ENCODE measurements around the gene CFAP43.

The CFAP43 gene

DNA sequence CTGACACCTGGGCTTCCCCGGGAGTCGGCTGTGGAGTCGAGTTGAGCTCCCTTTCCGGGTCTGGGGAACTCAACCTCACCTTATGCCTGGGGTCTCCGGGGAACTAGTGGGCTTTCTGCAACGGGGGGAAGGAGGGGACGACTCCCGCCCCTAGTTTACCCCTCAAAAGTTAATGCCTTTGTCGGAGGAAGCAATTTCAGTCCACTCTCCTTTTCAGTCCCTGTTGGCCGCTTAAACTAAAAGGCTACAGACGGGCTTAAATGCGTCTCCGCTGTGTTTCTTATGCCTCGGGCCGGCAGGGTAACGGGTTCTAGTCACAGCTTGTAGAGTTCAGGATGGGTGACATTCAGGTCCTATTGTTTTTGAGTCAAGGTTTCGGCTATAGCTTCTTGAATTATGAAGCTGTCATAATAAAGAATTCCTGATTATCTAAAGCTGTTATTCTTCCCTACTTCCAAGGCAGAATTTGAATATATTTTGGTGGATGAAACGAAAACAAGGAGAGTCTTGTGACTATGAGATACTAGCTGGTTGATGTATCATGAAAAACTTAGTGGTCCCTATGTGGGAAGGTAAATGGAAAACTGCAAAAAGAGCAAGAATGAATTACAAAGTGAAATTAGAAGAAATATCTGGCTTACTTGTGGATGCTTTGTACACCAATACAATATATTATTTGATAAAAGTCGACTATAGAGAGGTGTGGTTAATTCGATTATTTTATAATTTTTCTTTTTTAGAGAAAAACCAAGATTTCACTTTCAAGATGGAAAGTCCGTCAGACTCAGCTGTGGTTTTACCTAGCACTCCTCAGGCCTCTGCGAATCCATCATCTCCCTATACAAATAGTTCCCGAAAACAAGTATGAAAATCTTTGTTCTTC is 109.7 kb downstream of the CFAP43 start:
- H3K23ac ChIP-seq (ENCODE audit: low read length): no peak overlapping the region
- WGBS (ENCODE audit: extremely low coverage, insufficient coverage, insufficient read length): no CpG with 5 or more reads among the region's 23 CpGs
- peak in 1 of 2 donors; percentile 16 for DNase-seq
- peaks cover 3% of the 10 kb centered on the region for H3K79me2 ChIP-seq (ENCODE audit: control insufficient read depth, insufficient read depth, low read length, poor library complexity)
- no peak overlapping the region for H4K12ac ChIP-seq (ENCODE audit: low read depth, low read length)
- peak overlapping the region; percentile 57 for H3K14ac ChIP-seq (ENCODE audit: low read length)
- peak overlapping the region; percentile 83 for H4K91ac ChIP-seq (ENCODE audit: low read depth, low read length)
- peak overlapping the region; percentile 28 for H2AFZ ChIP-seq (ENCODE audit: insufficient read depth, low read length, poor library complexity)
- H3K4ac ChIP-seq (ENCODE audit: low read depth, low read length): no peak overlapping the region
- peaks cover 0 to 2% of the 10 kb centered on the region in 2 experiments for H3K4me1 ChIP-seq (ENCODE audit: control insufficient read depth in 1 of 2, insufficient read depth in 2 of 2, low read length in 2 of 2)
- no peak overlapping the region for H2AK5ac ChIP-seq (ENCODE audit: low read length)
- H3K79me1 ChIP-seq (ENCODE audit: low read length): peaks cover 11% of the 10 kb centered on the region
- no peaks in the 10 kb centered on the region for H3K27me3 ChIP-seq (ENCODE audit: insufficient read depth, low read length)
- peak overlapping the region; percentile 57 for H3K18ac ChIP-seq (ENCODE audit: low read length)
- peak overlapping the region; percentile 71 for H4K8ac ChIP-seq (ENCODE audit: low read depth, low read length)
- H2BK12ac ChIP-seq (ENCODE audit: low read length): no peak overlapping the region
- H3K36me3 ChIP-seq (ENCODE audit: control insufficient read depth in 1 of 2, insufficient read depth in 2 of 2, low read length in 2 of 2): no peaks in the 10 kb centered on the region
- H3K9ac ChIP-seq (ENCODE audit: low read length): peak overlapping the region; percentile 94
- H2BK120ac ChIP-seq (ENCODE audit: insufficient read depth, low read length, poor library complexity): no peak overlapping the region
- peak overlapping the region; percentile 97 for H3K4me2 ChIP-seq (ENCODE audit: low read length)
- H3K4me3 ChIP-seq (ENCODE audit: low read depth, low read length): peak overlapping the region; percentile 92
- no peak overlapping the region for H2BK5ac ChIP-seq (ENCODE audit: low read depth, low read length, poor library complexity)
- no peaks in the 10 kb centered on the region for H3K9me3 ChIP-seq (ENCODE audit: insufficient read depth, low read depth, low read length)
- H3K27ac ChIP-seq (ENCODE audit: low read depth, low read length): no peak overlapping the region

DNA sequence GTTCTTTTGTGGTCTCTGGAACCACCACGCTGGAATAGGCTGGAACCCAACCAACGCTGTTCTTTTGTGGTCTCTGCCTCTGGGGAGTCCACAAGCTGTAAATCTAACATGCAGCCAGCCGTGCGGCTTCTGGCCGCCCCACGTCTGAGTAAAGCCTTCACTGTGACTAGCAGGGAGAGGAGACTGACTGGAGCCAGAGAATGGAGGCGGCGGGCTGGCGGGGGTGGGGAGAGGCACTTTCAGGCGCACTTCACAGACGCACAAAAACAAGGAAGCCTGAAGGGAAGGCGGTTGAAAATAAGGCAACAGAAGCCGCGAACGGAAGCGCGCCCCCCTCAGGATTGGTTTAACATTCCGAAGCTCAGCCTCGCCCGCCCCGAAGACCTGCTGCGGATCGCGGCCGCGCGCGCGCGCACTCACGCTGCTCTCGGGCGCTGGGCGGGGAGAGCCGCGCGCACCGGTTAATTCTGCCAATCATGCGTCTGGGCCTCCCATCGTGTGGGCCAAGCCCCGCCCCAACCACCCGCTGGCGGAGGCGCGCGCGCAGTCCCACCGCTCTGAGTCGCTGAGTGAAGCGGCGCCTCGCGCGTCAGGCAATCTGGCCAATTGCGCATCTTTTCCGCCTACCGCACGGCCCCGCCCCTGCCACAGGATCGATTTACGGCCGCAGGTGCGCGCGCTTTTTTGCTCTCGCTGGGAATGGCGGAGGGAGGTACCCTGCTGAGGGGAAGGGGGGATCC is 110.5 kb downstream of the CFAP43 start, which contains the start of gene SFR1:
Gene SFR1, plus strand, starts transcription at position 687 of the 740 bp plus-strand sequence. Its CDS starts 13 bp downstream, at position 700.
- Histone ChIP-seq H3K18ac (ENCODE audit: low read length) (peak within 1 kb of the TSS; percentile 95), H4K12ac (ENCODE audit: low read depth, low read length) (peak within 1 kb of the TSS; percentile 94), H4K91ac (ENCODE audit: low read depth, low read length) (peak within 1 kb of the TSS; percentile 98), H3K14ac (ENCODE audit: low read length) (peak within 1 kb of the TSS; percentile 92), H3K4me3 (ENCODE audit: low read depth, low read length) (peak within 1 kb of the TSS; percentile 92), H3K4me2 (ENCODE audit: low read length) (peak within 1 kb of the TSS; percentile 97), H3K27ac (ENCODE audit: low read depth, low read length) (peak within 1 kb of the TSS; percentile 99), H3K79me2 (ENCODE audit: control insufficient read depth, insufficient read depth, low read length, poor library complexity) (peaks cover 3% of the 10 kb centered on the region), H3K27me3 (ENCODE audit: insufficient read depth, low read length) (no peaks in the 10 kb centered on the region), H3K4me1 (ENCODE audit: control insufficient read depth in 1 of 2, insufficient read depth in 2 of 2, low read length in 2 of 2) (peaks cover 0 to 2% of the 10 kb centered on the region in 2 experiments), H2BK12ac (ENCODE audit: low read length) (no peak within 1 kb of the TSS), H2BK120ac (ENCODE audit: insufficient read depth, low read length, poor library complexity) (peak within 1 kb of the TSS; percentile 94), H3K79me1 (ENCODE audit: low read length) (peaks cover 11% of the 10 kb centered on the region), H3K23ac (ENCODE audit: low read length) (no peak within 1 kb of the TSS), H3K9ac (ENCODE audit: low read length) (peak within 1 kb of the TSS; percentile 94), H3K9me3 (ENCODE audit: insufficient read depth, low read depth, low read length) (no peaks in the 10 kb centered on the region), H4K8ac (ENCODE audit: low read depth, low read length) (peak within 1 kb of the TSS; percentile 91), H2BK5ac (ENCODE audit: low read depth, low read length, poor library complexity) (peak within 1 kb of the TSS; percentile 95), H3K36me3 (ENCODE audit: control insufficient read depth in 1 of 2, insufficient read depth in 2 of 2, low read length in 2 of 2) (no peaks in the 10 kb centered on the region), H3K4ac (ENCODE audit: low read depth, low read length) (peak within 1 kb of the TSS; percentile 70), H2AFZ (ENCODE audit: insufficient read depth, low read length, poor library complexity) (peak within 1 kb of the TSS; percentile 84), H2AK5ac (ENCODE audit: low read length) (no peak within 1 kb of the TSS)
- no CpG with 5 or more reads among the region's 67 CpGs for WGBS (ENCODE audit: extremely low coverage, insufficient coverage, insufficient read length)
- peak; percentile 99 for DNase-seq

- Histone ChIP-seq H3K14ac (ENCODE audit: low read length) (peak overlapping the region; percentile 92), H3K27ac (ENCODE audit: low read depth, low read length) (peak overlapping the region; percentile 99), H2AFZ (ENCODE audit: insufficient read depth, low read length, poor library complexity) (peak overlapping the region; percentile 84), H3K9me3 (ENCODE audit: insufficient read depth, low read depth, low read length) (no peaks in the 10 kb centered on the region), H3K9ac (ENCODE audit: low read length) (peak overlapping the region; percentile 87), H3K79me1 (ENCODE audit: low read length) (peaks cover 11% of the 10 kb centered on the region), H2AK5ac (ENCODE audit: low read length) (no peak overlapping the region), H3K27me3 (ENCODE audit: insufficient read depth, low read length) (no peaks in the 10 kb centered on the region), H3K4me1 (ENCODE audit: control insufficient read depth in 1 of 2, insufficient read depth in 2 of 2, low read length in 2 of 2) (peaks cover 0 to 2% of the 10 kb centered on the region in 2 experiments), H3K4me2 (ENCODE audit: low read length) (peak overlapping the region; percentile 91), H3K79me2 (ENCODE audit: control insufficient read depth, insufficient read depth, low read length, poor library complexity) (peaks cover 3% of the 10 kb centered on the region), H4K12ac (ENCODE audit: low read depth, low read length) (peak overlapping the region; percentile 94), H3K4ac (ENCODE audit: low read depth, low read length) (peak overlapping the region; percentile 70), H2BK120ac (ENCODE audit: insufficient read depth, low read length, poor library complexity) (peak overlapping the region; percentile 94), H3K36me3 (ENCODE audit: control insufficient read depth in 1 of 2, insufficient read depth in 2 of 2, low read length in 2 of 2) (no peaks in the 10 kb centered on the region), H2BK12ac (ENCODE audit: low read length) (no peak overlapping the region), H2BK5ac (ENCODE audit: low read depth, low read length, poor library complexity) (peak overlapping the region; percentile 95), H4K91ac (ENCODE audit: low read depth, low read length) (peak overlapping the region; percentile 98), H3K4me3 (ENCODE audit: low read depth, low read length) (peak overlapping the region; percentile 51), H3K18ac (ENCODE audit: low read length) (peak overlapping the region; percentile 95), H3K23ac (ENCODE audit: low read length) (no peak overlapping the region), H4K8ac (ENCODE audit: low read depth, low read length) (peak overlapping the region; percentile 91)
- DNase-seq: peak; percentile 94 to 99
- WGBS (ENCODE audit: extremely low coverage, insufficient coverage, insufficient read length): no CpG with 5 or more reads among the region's 28 CpGs
Observed at GRCh38 chr10:104120903-104121484, 111.2 kb downstream of the CFAP43 start.

DNA sequence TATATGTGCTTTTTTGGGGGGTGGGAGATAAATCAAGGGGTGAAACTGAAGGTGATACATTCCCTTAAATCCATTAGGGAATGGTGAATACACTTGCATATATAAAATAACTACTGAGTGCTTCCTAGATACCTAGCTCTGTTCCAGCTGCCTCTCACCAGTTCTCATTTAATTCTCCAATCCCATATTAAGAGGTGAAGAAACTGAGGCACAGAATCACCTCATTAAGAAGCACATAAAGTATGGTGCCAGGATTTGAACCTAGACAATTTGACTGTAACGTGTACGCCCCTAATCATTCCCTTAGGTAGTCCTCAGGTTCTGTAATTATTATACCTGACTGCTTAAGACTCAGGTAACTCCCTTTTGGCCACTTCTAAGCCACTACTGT is 111.7 kb downstream of the CFAP43 start:
- Histone ChIP-seq H2AK5ac (ENCODE audit: low read length) (no peak overlapping the region), H2AFZ (ENCODE audit: insufficient read depth, low read length, poor library complexity) (no peak overlapping the region), H3K9ac (ENCODE audit: low read length) (no peak overlapping the region), H3K14ac (ENCODE audit: low read length) (no peak overlapping the region), H3K27ac (ENCODE audit: low read depth, low read length) (peak overlapping the region; percentile 99), H4K8ac (ENCODE audit: low read depth, low read length) (peak overlapping the region; percentile 35), H3K36me3 (ENCODE audit: control insufficient read depth in 1 of 2, insufficient read depth in 2 of 2, low read length in 2 of 2) (no peaks in the 10 kb centered on the region), H4K12ac (ENCODE audit: low read depth, low read length) (no peak overlapping the region), H3K23ac (ENCODE audit: low read length) (no peak overlapping the region), H3K27me3 (ENCODE audit: insufficient read depth, low read length) (no peaks in the 10 kb centered on the region), H2BK12ac (ENCODE audit: low read length) (no peak overlapping the region), H4K91ac (ENCODE audit: low read depth, low read length) (no peak overlapping the region), H3K9me3 (ENCODE audit: insufficient read depth, low read depth, low read length) (no peaks in the 10 kb centered on the region), H3K4ac (ENCODE audit: low read depth, low read length) (no peak overlapping the region), H2BK120ac (ENCODE audit: insufficient read depth, low read length, poor library complexity) (no peak overlapping the region), H3K4me1 (ENCODE audit: control insufficient read depth in 1 of 2, insufficient read depth in 2 of 2, low read length in 2 of 2) (peaks cover 0 to 2% of the 10 kb centered on the region in 2 experiments), H2BK5ac (ENCODE audit: low read depth, low read length, poor library complexity) (no peak overlapping the region), H3K4me2 (ENCODE audit: low read length) (peak overlapping the region; percentile 91), H3K79me1 (ENCODE audit: low read length) (peaks cover 11% of the 10 kb centered on the region), H3K79me2 (ENCODE audit: control insufficient read depth, insufficient read depth, low read length, poor library complexity) (peaks cover 3% of the 10 kb centered on the region), H3K4me3 (ENCODE audit: low read depth, low read length) (no peak overlapping the region), H3K18ac (ENCODE audit: low read length) (no peak overlapping the region)
- no peak for DNase-seq
- no CpG with 5 or more reads among the region's 2 CpGs for WGBS (ENCODE audit: extremely low coverage, insufficient coverage, insufficient read length)

Data from trophoblast cell (in vitro differentiated cells and primary cell).